Panc1 (cell line): ENCODE data around the gene RAI2. TPM values are rescaled to one million over a fixed set of nuclear protein-coding genes. Genes with fewer than 3 reads are reported as not detected.

ENCODE experiments used
- ATAC-seq: fragments of 200-7000 bp; cut with Tn5 transposase; 2 replicates; pipeline ENCODE4 v1.9.1; 2020; ENCODE audit warnings: mild to moderate bottlenecking, moderate library complexity
- BruUV-seq: library from RNA; stranded (reverse); fragments of 400-500 nt; replicated peaks from 2 replicates; lab custom pipeline; 2021; lab: Mats Ljungman, UMichigan
- CTCF ChIA-PET: fragments of 300-600 bp; sonication (Branson Sonifier 250); formaldehyde crosslinking; loops from one replicate; lab custom pipeline; 2022; ENCODE audit warnings: antibody characterized with exemption; lab: Charles Lee
- POLR2A ChIA-PET: fragments of 300-600 bp; sonication (Branson Sonifier 250); formaldehyde crosslinking; loops from one replicate; lab custom pipeline; 2022; ENCODE audit warnings: antibody characterized with exemption; lab: Charles Lee
- DNase-seq: peaks from one replicate; pipeline ENCODE4 v3.0.0-alpha.2; 2010; ENCODE audit warnings: low read depth, low spot score
- H3K27ac ChIP-seq: 2 replicates; pipeline ENCODE4 v1.5.1; 2011; ENCODE audit warnings: mild to moderate bottlenecking, low read length, inconsistent platforms
- H3K27me3 ChIP-seq: fragments of 200-500 bp; sonication (Bioruptor generic); 2 replicates; pipeline ENCODE4 v1.6.0; 2014; ENCODE audit warnings: low read length, inconsistent platforms; ENCODE audit not compliant: control insufficient read depth, insufficient read depth
- H3K36me3 ChIP-seq: fragments of 200-500 bp; sonication (Bioruptor generic); 2 replicates; pipeline ENCODE4 v1.5.1; 2014; ENCODE audit warnings: inconsistent platforms, mild to moderate bottlenecking, low read length, moderate library complexity; ENCODE audit not compliant: control insufficient read depth, insufficient read depth
- H3K4me1 ChIP-seq: 2 replicates; pipeline ENCODE4 v1.5.1; 2011; ENCODE audit warnings: inconsistent platforms, mild to moderate bottlenecking, low read length, moderate library complexity; ENCODE audit not compliant: control insufficient read depth, insufficient read depth
- H3K4me3 ChIP-seq, 2 experiments: 2 replicates each; pipeline ENCODE4 v1.5.1; 2011 to 2012; ENCODE audit warnings: low read depth in 2 of 2, low read length in 2 of 2, mild to moderate bottlenecking in 2 of 2, inconsistent platforms in 1 of 2, moderate library complexity in 1 of 2
- H3K9me3 ChIP-seq: fragments of 200-500 bp; sonication (Bioruptor generic); 2 replicates; pipeline ENCODE4 v1.5.1; 2014; ENCODE audit warnings: low read depth, mild to moderate bottlenecking, inconsistent platforms, low read length, moderate library complexity; ENCODE audit not compliant: control insufficient read depth, insufficient read depth
- POLR2AphosphoS5 ChIP-seq: IDR thresholded peaks from 2 replicates; pipeline ENCODE4 v1.6.1; 2012; ENCODE audit warnings: mild to moderate bottlenecking, low read depth, low read length, moderate library complexity
- REST ChIP-seq, 2 experiments: IDR thresholded peaks; 2 replicates each; pipeline ENCODE4 v1.6.1; 2011 to 2012; ENCODE audit warnings: low read depth in 2 of 2, control low read depth in 1 of 2, low read length in 1 of 2, mild to moderate bottlenecking in 1 of 2, moderate library complexity in 1 of 2; ENCODE audit not compliant: insufficient read depth in 1 of 2
- SIN3A ChIP-seq: IDR thresholded peaks from 2 replicates; pipeline ENCODE4 v1.6.1; 2012; ENCODE audit warnings: low read depth, mild to moderate bottlenecking, low read length, moderate library complexity, borderline replicate concordance; ENCODE audit not compliant: insufficient read depth
- TCF7L2 ChIP-seq: IDR thresholded peaks from 2 replicates; pipeline ENCODE4 v1.6.1; 2011; ENCODE audit warnings: mild to moderate bottlenecking, low read depth, low read length, inconsistent platforms
- in situ Hi-C: cut with HindIII; loops from 2 replicates; pipeline ENCODE4 v1.10.0; 2016; ENCODE audit warnings: low sequenced_read_pairs, low pct_unique_long_range_greater_than_20kb
- intact Hi-C: fragments of 100-400 bp; cut with micrococcal nuclease; formaldehyde crosslinking; loops from one replicate; pipeline ENCODE4 v1.10.0; 2022; ENCODE audit not compliant: unreplicated experiment
- total RNA-seq: library from RNA; stranded (reverse); gene quantifications from one replicate; pipeline ENCODE4 v1.2.1, GENCODE V29; 2021; ENCODE audit not compliant: unreplicated experiment
- TF ChIP-seq, protein P1 (sequence below): fragments of 450-650 bp; IDR thresholded peaks from 2 replicates; pipeline ENCODE4 v1.5.1; 2017; ENCODE audit warnings: mild to moderate bottlenecking

The RAI2 gene
- total RNA-seq, 1 experiment from 2014 or later, result 0.13 TPM

DNA sequence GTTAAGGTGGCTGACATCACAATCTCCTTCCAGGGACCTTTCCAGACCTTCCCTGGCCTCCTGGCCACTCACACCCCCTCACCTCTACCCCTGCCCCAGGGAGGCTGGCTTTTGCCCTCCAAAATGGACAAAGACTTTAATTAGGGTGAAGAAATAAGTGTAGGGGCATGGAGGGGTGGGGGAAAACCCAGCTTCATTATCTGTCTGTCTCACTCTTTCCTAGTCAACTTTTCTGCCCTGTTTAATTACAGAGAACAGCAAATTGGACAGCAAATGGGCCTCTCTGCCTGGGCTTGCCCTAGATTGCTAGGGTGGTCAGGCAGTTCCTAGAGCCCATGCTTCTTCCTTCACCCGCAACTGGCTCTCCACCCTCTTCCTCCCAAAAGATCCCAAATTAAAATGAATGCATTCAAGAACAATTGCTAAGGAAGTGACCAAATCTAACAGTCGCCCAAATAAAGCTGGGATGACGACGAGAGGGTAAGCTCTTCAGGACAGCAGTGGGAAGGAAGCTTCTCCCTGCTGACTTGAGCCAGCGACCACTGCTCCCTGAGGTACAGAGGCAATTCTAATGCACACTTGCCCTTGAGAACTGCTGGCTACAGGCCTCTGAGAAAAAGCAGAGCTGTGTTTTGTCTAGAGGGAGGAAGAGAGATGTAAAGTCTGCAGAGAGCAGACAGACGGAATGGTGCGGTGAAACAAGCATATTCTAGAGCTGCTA, 12.4 kb downstream of the RAI2 start:
- TF ChIP-seq POLR2AphosphoS5 (no peak), SIN3A (no peak), REST (IDR thresholded peaks at IDR 0.05; ENCODE audit: insufficient read depth in 1 of 2, low read depth in 2 of 2, low read length in 1 of 2) (no peak), TCF7L2 (no peak)
- TF ChIP-seq, protein P1, sequence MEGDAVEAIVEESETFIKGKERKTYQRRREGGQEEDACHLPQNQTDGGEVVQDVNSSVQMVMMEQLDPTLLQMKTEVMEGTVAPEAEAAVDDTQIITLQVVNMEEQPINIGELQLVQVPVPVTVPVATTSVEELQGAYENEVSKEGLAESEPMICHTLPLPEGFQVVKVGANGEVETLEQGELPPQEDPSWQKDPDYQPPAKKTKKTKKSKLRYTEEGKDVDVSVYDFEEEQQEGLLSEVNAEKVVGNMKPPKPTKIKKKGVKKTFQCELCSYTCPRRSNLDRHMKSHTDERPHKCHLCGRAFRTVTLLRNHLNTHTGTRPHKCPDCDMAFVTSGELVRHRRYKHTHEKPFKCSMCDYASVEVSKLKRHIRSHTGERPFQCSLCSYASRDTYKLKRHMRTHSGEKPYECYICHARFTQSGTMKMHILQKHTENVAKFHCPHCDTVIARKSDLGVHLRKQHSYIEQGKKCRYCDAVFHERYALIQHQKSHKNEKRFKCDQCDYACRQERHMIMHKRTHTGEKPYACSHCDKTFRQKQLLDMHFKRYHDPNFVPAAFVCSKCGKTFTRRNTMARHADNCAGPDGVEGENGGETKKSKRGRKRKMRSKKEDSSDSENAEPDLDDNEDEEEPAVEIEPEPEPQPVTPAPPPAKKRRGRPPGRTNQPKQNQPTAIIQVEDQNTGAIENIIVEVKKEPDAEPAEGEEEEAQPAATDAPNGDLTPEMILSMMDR, result no peak
- in situ Hi-C loops (no loop called here), intact Hi-C loops (no loop called here)
- H3K27ac ChIP-seq, result no peak overlapping the region
- no peaks in the 10 kb centered on the region for H3K4me1 ChIP-seq
- H3K9me3 ChIP-seq, result no peaks in the 10 kb centered on the region
- DNase-seq, result no peak
- ChIA-PET CTCF (no interaction called here), POLR2A (no interaction called here)
- H3K36me3 ChIP-seq, result no peaks in the 10 kb centered on the region
- H3K4me3 ChIP-seq, result no peak overlapping the region
- BruUV-seq, result no TSS peak
- H3K27me3 ChIP-seq, result no peaks in the 10 kb centered on the region
- no peak for ATAC-seq

- DNase-seq (no peak), ATAC-seq (no peak)
- no peak overlapping the region for H3K27ac ChIP-seq
- no peaks in the 10 kb centered on the region for H3K36me3 ChIP-seq
- no peaks in the 10 kb centered on the region for H3K27me3 ChIP-seq
- POLR2A ChIA-PET, result no interaction called here
- H3K9me3 ChIP-seq, result no peaks in the 10 kb centered on the region
- H3K4me3 ChIP-seq, result no peak overlapping the region
- intact Hi-C loops (no loop called here), in situ Hi-C loops (no loop called here)
- TF ChIP-seq, protein P1, result no peak
- no peak for TF ChIP-seq REST (IDR thresholded peaks at IDR 0.05; ENCODE audit: insufficient read depth in 1 of 2, low read depth in 2 of 2, low read length in 1 of 2)
- no peak for TF ChIP-seq SIN3A
- no peak for TF ChIP-seq TCF7L2
- no peak for TF ChIP-seq POLR2AphosphoS5
- no peaks in the 10 kb centered on the region for H3K4me1 ChIP-seq
- CTCF ChIA-PET, result no interaction called here
- no TSS peak for BruUV-seq
Measured at GRCh38 chrX:17846045-17846444, 15.1 kb downstream of the RAI2 start.
